Parathyroid adenoma (tissue), 2 donors: ENCODE data around the gene CSRNP3.

Experiments used
- H2AFZ ChIP-seq: fragments of 300-600 bp; sonication (generic); one replicate; pipeline ENCODE4 v1.7.0; 2017; ENCODE audit warnings: antibody characterized with exemption, mild to moderate bottlenecking
- H3K27ac ChIP-seq: fragments of 300-600 bp; sonication (generic); one replicate; pipeline ENCODE4 v1.7.0; 2017
- H3K27me3 ChIP-seq: fragments of 300-600 bp; sonication (generic); one replicate; pipeline ENCODE4 v1.7.0; 2017; ENCODE audit warnings: low read length; ENCODE audit not compliant: control insufficient read depth, insufficient read depth
- H3K36me3 ChIP-seq: fragments of 300-600 bp; sonication (generic); one replicate; pipeline ENCODE4 v1.7.0; 2017; ENCODE audit warnings: low read length; ENCODE audit not compliant: control insufficient read depth, insufficient read depth
- H3K4me1 ChIP-seq: fragments of 300-600 bp; sonication (generic); one replicate; pipeline ENCODE4 v1.7.0; 2017; ENCODE audit warnings: control low read depth
- H3K4me2 ChIP-seq: fragments of 300-600 bp; sonication (generic); one replicate; pipeline ENCODE4 v1.7.0; 2017; ENCODE audit warnings: low read length
- H3K4me3 ChIP-seq: fragments of 300-600 bp; sonication (generic); one replicate; pipeline ENCODE4 v1.7.0; 2017; ENCODE audit warnings: low read depth, low read length
- H3K79me2 ChIP-seq: fragments of 300-600 bp; sonication (generic); one replicate; pipeline ENCODE4 v1.7.0; 2017; ENCODE audit warnings: control low read depth
- H3K9ac ChIP-seq: fragments of 300-600 bp; sonication (generic); one replicate; pipeline ENCODE4 v1.7.0; 2017; ENCODE audit warnings: mild to moderate bottlenecking
- H3K9me3 ChIP-seq: fragments of 300-600 bp; sonication (generic); one replicate; pipeline ENCODE4 v1.7.0; 2017; ENCODE audit warnings: low read length; ENCODE audit not compliant: control insufficient read depth
- TF ChIP-seq, protein P1 (sequence below): fragments of 300-600 bp; sonication (generic); IDR thresholded peaks from one replicate; pipeline ENCODE4 v1.7.0; 2017; ENCODE audit warnings: antibody characterized with exemption, mild to moderate bottlenecking
- donor health status: primary hyperparathyroidism.

Gene CSRNP3

DNA sequence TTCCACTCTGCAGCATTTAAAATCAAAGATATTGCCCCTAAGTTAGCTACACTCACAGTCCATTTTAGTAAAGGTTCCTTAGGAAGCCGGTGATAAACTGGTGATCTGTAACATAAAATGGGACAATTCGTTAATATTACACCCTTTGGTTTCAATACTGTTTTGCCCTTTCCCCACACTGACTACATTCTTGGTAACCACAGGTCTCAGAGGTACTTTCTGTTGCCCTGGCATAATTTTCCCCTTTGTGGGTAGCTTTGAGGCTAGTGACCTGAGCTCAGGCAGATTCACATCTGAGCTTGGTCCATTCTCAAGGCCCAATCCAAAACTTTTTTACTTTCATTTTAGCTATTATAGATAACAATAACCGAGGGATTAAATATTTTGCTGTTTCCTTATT lies 32.9 kb upstream of the CSRNP3 start:
- no peaks in the 10 kb centered on the region for H3K9me3 ChIP-seq
- no peak overlapping the region for H3K4me2 ChIP-seq
- no peak overlapping the region for H3K9ac ChIP-seq
- H3K4me1 ChIP-seq: no peaks in the 10 kb centered on the region
- no peak overlapping the region for H2AFZ ChIP-seq
- no peaks in the 10 kb centered on the region for H3K27me3 ChIP-seq
- H3K27ac ChIP-seq: no peak overlapping the region
- H3K36me3 ChIP-seq: no peaks in the 10 kb centered on the region
- no peak overlapping the region for H3K4me3 ChIP-seq
- TF ChIP-seq, protein P1, sequence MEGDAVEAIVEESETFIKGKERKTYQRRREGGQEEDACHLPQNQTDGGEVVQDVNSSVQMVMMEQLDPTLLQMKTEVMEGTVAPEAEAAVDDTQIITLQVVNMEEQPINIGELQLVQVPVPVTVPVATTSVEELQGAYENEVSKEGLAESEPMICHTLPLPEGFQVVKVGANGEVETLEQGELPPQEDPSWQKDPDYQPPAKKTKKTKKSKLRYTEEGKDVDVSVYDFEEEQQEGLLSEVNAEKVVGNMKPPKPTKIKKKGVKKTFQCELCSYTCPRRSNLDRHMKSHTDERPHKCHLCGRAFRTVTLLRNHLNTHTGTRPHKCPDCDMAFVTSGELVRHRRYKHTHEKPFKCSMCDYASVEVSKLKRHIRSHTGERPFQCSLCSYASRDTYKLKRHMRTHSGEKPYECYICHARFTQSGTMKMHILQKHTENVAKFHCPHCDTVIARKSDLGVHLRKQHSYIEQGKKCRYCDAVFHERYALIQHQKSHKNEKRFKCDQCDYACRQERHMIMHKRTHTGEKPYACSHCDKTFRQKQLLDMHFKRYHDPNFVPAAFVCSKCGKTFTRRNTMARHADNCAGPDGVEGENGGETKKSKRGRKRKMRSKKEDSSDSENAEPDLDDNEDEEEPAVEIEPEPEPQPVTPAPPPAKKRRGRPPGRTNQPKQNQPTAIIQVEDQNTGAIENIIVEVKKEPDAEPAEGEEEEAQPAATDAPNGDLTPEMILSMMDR: no peak
- H3K79me2 ChIP-seq: no peaks in the 10 kb centered on the region

DNA sequence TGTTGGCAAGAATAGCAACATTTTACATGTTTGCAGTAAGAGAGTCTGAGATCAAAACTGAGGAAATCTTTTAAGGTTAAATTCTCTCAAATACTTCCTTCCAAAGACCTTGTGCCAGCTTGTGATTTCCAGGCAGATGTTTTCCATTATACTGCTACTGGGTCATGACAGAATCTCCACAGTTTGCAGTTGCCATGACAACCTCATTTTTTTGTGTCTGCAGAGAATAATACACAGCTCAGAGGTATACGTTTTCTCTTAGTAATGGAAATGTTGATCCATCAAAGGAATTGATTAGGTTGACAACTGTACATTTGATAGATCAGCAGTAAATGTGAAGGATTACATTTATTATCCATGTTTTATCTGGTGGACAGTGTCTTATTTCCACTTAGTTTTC lies 29.1 kb upstream of the CSRNP3 start:
- Histone ChIP-seq H3K79me2 (no peaks in the 10 kb centered on the region), H3K36me3 (no peaks in the 10 kb centered on the region), H3K9me3 (no peaks in the 10 kb centered on the region), H3K27ac (no peak overlapping the region), H3K4me3 (no peak overlapping the region), H2AFZ (no peak overlapping the region), H3K27me3 (no peaks in the 10 kb centered on the region), H3K9ac (no peak overlapping the region), H3K4me2 (no peak overlapping the region), H3K4me1 (no peaks in the 10 kb centered on the region)
- TF ChIP-seq, protein P1: no peak

DNA sequence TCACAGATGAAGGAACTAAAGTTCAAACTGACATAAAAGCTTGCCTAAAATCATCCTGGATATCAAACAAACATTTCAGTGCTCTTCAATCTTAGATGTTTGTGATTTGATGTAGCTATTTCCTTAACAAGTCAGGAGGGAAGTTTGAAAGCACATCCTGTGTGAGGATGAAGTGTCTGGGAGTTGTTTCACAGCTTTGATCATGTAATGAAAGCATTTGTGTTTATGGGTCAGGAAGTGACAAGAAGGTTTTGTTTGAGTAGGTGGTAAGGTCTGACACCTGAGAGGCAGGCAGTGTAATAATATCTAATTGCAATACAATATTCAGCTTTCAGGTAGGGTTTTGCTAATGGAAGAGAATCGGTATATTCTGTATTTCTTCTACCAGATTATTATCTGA lies 26.0 kb upstream of the CSRNP3 start:
- Histone ChIP-seq H2AFZ (no peak overlapping the region), H3K4me3 (no peak overlapping the region), H3K79me2 (no peaks in the 10 kb centered on the region), H3K36me3 (no peaks in the 10 kb centered on the region), H3K27me3 (no peaks in the 10 kb centered on the region), H3K4me2 (no peak overlapping the region), H3K27ac (no peak overlapping the region), H3K4me1 (no peaks in the 10 kb centered on the region), H3K9me3 (no peaks in the 10 kb centered on the region), H3K9ac (no peak overlapping the region)
- TF ChIP-seq, protein P1: no peak

DNA sequence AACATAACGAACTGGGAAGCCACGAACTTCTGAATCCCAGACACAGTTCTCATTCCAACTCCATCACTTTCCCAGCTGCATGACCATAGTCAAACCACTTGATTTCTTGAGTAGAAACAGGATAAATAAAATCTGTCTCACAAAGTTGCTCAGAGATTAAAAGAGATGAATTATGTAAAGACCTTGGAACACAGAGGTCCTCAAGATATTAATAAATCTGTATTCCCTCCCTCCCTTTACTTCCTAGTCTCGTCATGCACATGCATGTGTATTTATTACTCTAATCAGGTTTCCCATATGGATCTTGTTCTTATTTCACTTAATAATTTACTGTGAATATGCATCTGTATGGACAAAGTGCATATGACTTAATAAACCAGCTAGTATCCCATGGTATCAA lies 21.1 kb upstream of the CSRNP3 start:
- Histone ChIP-seq H3K27ac (no peak overlapping the region), H3K9me3 (no peaks in the 10 kb centered on the region), H3K4me3 (no peak overlapping the region), H2AFZ (no peak overlapping the region), H3K27me3 (no peaks in the 10 kb centered on the region), H3K9ac (no peak overlapping the region), H3K4me2 (no peak overlapping the region), H3K4me1 (no peaks in the 10 kb centered on the region), H3K79me2 (no peaks in the 10 kb centered on the region), H3K36me3 (no peaks in the 10 kb centered on the region)
- TF ChIP-seq, protein P1: no peak

DNA sequence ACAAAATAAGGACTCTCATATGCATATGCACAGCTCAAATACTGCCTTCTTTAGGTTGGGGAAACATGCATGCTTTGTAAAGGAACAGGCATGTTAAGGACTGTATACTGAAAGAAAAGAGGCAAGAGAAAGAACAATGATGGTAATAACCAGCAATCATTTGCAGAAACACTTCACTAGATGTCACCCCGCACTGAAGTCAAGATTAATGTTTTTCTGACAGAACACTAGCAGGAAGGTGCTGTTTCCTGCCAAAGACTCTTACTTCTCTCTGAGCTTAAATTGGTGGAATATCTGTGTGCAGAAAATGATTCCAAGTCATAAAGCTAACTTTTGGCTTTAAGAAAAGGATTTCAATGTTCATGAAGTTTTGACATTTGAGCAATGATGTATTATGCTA lies 19.3 kb upstream of the CSRNP3 start:
- no peak overlapping the region for H3K4me3 ChIP-seq
- no peaks in the 10 kb centered on the region for H3K36me3 ChIP-seq
- H3K27me3 ChIP-seq: no peaks in the 10 kb centered on the region
- H3K4me2 ChIP-seq: no peak overlapping the region
- H3K9ac ChIP-seq: no peak overlapping the region
- H3K79me2 ChIP-seq: no peaks in the 10 kb centered on the region
- TF ChIP-seq, protein P1: no peak
- no peak overlapping the region for H3K27ac ChIP-seq
- no peaks in the 10 kb centered on the region for H3K9me3 ChIP-seq
- H2AFZ ChIP-seq: no peak overlapping the region
- no peaks in the 10 kb centered on the region for H3K4me1 ChIP-seq
